Sciatic nerve (tissue), 2 donors: Measurements from ENCODE around the gene PAX1. TPM values are rescaled to one million over a fixed set of nuclear protein-coding genes. Genes with fewer than 3 reads are reported as not detected.
A peak's percentile ranks its signal among the peaks of the same experiment; 100 is the strongest.

Source experiments
- ATAC-seq: fragments of 200-7000 bp; cut with Tn5 transposase; one replicate; pipeline ENCODE4 v1.9.1; 2020; ENCODE audit warnings: mild to moderate bottlenecking, moderate library complexity
- DNase-seq: peaks from one replicate; pipeline ENCODE4 v3.0.0-alpha.2; 2020; ENCODE audit warnings: low spot score
- intact Hi-C: fragments of 100-400 bp; cut with DNase I; formaldehyde crosslinking; loops from one replicate; pipeline ENCODE4 v1.14.2; 2022
- total RNA-seq: library from RNA; stranded (reverse); fragmentation: NEBNext Ultra II Directional; extraction: Animal tissue kit (Norgen Biotek cat#: 25700); gene quantifications from one replicate; pipeline ENCODE4 v1.2.1, GENCODE V29; 2021
- donor health status: DM: no; HTN: no; CAD: no.
- donor health status: DM: no; HTN: no; CAD: no.

Gene PAX1
- 0.27 TPM for total RNA-seq

DNA sequence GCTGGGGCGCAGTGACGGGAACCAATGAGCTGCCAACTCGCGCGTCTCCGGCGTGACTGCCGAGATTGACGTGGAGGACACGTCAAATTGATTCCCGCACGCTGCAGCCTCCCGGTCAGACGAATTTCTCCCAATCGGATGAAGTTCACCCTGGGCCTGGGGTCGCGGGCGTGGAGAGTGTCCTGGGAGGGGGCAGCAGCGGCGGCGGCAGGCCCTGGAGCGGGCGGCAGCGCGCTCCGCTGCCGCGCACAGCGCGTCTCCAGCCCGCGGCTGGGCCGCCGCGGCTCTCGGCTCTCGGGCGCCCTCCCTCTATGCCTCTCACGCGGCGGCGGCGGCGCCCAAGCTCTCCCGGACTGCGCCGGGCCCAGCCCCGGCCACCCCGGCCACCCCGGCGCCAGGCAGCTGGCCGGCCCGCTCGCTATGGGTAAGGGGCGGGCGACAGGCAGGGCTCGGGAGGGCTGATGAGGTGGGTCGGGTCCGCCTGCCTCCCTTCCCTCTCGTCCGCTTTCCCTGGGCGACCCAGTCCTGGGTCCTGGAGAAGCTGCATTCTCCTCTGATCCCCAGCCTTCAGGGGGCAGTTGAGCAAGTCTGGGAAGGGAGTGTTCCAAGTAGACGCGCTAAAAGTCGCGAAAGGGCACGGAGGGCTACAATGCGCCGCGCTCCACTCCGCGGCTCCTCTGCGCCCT, at the start of gene PAX1:
TSS of gene PAX1 (plus strand) at position 90 of the 686 bp plus-strand sequence. CDS start at position 139, 49 bp downstream.
- ATAC-seq, result no peak
- no peak for DNase-seq
- intact Hi-C loops, result no loop called here

DNA sequence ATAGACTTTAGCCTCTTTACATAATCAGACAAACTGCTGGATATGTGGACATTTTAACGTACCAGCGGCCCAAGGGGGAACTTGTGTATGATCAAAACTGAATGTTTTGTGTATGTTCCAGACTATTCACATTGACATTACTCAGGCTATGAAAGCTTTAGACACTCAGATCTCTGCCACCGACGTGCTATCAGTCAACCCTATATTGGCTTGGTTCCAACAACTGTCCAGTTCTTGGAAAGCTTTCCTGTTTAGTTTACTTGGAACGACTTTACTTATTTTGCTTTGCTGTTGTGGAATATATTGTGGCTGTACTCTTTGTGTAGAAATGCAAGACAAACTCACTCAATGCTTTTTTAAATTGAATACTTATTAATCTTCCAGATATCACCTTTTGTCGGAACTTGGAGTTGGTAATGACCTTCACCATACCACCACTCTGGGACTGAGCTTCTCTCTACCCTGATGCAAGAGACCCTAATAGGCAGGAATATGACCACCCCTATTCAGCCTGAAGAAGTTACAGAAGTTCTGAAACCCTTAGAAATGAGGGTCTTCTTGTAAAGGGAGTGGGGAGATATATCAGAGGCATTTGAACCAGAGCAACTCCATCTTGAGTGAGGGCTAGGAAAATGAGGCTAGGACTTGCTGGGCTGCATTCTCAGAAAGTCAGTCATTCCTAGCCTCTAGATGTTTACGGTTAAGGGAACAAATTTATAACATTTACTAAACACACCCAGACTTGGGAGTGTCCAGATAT, 49.0 kb upstream of the PAX1 start:
- no peak for ATAC-seq

DNA sequence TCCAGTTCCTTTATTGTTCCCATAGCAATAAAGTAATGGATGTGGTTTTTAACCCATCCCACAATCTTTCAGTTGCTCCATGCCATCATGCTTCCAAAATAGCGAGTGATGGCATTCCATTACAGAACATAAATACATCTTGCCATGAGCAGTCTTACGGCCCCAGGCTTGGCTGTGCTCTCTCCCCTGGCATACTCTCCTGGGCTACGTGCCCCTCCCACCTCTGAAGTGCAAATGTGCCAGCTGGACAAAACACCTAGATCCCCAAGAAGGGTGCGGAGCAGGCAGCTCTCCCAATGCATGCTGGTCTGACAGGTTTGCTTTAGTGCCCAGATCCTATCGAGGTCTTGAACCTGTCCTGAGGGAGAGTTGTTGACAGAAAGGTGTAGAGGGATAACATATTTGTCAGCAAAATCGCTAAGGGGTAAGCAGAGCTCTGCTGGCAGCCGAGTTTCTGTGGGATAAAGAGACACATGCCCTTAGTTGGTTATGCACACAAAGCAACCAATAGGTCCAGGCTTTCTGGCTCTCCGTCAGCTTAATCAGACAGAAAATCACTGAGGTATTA, 43.9 kb upstream of the PAX1 start:
- intact Hi-C loops, result loop anchor here (2.0 kb wide), 1 partner anchor 27 kb away; no protein-coding TSS in a partner anchor
- ATAC-seq, result no peak
- DNase-seq, result no peak

More for the DNA sequence above, 49.0 kb upstream of the PAX1 start:
- DNase-seq, result no peak
- intact Hi-C loops, result no loop called here

DNA sequence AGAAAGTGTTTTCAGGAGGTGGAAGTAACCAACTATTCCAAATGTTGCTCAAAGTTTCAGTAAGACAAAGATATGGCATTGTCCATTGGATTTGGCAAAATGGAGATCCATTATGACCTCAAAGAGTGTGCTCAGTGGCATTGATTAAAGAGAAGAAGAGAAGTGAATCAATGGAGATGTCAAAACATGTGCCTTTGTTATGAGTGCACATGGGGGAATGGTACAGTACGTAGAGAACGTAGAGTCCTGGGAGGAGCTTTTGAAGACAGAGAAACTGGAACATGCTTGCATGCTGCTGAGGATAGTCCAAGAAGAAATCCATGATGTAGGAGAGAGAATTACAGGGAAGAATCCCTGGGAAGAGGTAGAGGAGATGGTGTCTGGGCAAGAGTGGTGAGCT, 42.0 kb upstream of the PAX1 start:
- no peak for ATAC-seq
- DNase-seq, result no peak
- intact Hi-C loops, result loop anchor here (2.0 kb wide), 1 partner anchor 25 kb away; no protein-coding TSS in a partner anchor

DNA sequence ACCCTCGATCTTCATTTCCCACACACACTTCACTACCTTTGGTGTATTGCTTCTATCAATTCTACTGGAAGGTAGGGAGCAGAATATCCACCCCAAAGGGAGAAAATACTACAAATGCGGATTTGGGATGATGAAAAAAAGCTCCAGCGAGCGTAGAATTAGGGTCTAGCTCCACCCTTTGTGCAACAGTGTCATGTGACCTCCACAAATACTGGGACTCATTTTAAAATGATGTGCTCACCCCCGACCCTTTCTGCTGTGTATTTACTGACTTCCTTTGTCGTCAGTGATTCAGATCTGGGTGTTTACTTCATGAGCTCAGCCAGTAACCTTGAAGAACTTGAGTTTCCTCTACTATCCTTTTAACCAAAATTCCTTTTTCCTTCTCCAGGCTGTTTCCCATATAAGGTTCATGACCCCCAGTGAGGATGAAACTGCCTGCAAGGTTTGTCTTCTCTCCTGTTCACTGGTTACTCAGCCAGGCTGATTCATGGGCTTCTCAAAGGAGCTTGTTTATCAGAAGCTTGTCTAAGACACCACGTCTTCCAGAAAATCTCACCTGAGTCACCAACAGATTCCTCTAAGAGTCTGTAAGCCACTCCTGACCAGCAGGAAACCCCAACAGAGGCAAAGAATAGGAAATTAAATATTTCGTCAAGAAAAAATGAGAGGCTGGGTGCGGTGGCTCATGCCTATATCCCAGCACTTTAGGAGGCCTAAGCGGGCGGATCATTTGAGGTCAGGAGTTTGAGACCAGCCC, 39.6 kb upstream of the PAX1 start:
- intact Hi-C loops, result no loop called here
- DNase-seq, result no peak
- no peak for ATAC-seq

DNA sequence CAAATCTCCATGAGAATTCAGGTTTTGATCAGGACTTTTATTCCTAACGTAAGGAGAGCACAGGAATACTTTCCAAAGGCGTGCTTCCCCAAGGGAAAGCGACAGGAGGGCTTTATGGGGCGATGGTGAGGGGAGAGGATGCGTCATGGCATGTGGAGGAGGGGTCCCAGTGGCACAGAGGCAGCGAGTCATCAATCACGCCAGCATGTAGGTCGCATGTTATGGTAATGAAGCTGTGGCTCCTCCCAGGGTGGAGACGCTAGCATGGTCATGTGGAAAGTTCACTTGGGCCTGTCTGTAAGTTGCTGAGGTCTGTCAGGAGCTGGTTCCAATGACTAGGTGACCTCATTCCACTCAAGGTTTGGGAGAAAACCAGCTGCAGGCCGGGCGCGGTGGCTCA, 35.3 kb upstream of the PAX1 start:
- ATAC-seq (no peak), DNase-seq (no peak)
- intact Hi-C loops, result no loop called here

DNA sequence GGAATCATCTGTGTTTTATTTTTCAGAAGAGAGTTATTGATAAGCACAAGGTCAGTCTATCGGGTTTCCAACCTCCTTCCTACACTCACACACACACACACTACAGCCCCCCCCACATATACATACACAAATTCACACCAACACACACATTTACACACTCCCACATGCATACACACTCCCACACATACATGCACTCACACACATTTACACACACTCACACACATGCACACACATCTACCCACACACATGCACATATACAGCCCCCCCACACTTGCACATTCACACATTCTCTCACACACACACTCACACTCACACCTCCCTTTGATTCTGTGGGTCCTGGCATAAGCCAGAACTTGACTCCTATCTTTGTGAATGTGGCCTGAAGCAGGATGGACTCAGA, 34.5 kb upstream of the PAX1 start:
- no peak for DNase-seq
- intact Hi-C loops, result no loop called here
- ATAC-seq, result no peak

DNA sequence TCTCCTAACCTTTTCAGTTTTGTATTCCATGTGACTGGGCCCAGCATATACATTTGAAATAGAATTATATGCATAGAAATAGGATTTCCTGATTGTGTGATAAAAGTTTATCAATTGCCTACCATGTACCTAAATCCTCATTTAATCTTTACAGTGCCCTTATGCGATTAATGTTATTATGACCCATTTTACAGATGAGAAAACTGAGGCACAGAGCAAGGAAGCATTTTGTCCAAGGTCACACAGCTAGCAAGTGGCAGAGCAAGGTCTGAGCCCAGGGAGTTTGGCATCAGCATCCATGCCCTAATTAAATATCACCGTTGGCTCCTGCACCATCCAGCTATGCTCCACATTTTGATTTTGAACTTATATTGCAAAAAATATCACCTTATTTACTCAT, 28.2 kb upstream of the PAX1 start:
- no peak for DNase-seq
- intact Hi-C loops, result no loop called here
- ATAC-seq, result no peak

DNA sequence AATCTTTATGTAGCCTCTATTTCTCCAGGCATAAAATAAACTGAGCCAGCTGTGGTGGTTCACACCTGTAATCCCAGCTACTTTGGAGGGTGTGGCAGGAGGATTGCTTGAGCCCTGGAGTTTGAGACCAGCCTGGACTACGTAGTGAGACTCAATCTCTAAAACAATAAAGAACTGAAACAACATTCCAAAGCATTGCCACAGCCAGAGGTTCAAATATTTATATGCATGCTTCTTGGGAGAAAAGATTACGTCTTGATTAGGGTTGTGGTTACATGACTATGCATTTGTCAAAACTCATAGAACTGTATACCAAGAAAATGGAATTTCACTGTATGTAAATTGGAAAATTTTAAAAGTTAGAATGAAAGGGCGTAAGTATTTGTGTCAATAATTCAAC, 27.7 kb upstream of the PAX1 start:
- DNase-seq, result no peak
- intact Hi-C loops, result no loop called here
- ATAC-seq, result no peak

DNA sequence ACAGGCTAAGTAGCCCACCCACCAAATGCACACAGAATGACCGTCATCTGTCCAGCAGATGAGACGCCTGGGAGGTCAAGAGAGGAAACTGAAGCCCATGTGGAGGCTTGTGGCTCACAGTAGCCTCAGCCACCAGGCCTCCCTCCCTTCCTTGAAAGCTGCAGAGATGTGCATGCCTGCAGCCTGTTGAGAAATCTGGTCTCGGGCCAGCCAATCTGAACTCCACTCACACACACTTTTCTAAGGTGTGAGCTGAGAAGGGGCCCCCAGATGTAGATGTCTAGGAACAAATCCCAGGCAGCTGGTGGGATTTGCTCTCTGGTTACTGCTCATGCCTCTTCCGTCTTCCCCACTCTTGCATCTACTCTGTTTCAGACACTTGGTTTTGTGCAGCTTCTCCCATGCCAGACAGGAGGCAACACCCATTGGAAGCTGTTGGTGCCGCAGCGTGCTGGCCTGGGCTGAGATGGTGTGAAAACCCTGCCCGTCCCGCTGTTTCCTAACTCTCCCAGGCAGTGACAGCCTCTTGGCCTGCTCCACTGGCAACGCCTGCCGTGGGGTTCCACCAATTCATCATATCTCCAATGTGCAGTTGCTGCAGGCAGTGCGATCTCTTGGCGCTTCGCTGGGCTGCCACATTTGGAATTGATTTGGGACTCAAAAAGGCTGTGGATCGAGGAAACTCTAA, 24.1 kb upstream of the PAX1 start:
- DNase-seq (no peak), ATAC-seq (peak; percentile 53)
- intact Hi-C loops, result no loop called here

DNA sequence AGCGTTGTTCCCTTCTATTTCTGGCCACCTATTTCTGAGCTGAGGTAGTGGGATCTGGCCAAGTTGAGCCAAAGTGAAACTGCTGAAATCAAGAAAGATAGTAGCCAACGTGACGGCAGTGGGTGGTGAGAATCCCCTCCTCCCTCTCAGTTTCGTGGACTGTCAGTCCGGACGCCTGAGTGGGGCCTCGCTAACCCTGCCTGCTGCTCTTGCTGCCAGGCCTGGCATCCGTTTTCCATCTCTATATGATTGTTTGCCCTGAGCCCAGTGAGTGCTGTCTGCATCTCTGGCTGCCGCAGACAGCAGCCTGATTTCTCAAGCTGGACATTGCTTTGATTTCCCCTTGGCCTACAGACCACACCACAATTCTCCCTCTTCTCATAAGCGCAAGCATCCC, 23.5 kb upstream of the PAX1 start:
- DNase-seq (no peak), ATAC-seq (peak; percentile 24)
- intact Hi-C loops, result no loop called here

DNA sequence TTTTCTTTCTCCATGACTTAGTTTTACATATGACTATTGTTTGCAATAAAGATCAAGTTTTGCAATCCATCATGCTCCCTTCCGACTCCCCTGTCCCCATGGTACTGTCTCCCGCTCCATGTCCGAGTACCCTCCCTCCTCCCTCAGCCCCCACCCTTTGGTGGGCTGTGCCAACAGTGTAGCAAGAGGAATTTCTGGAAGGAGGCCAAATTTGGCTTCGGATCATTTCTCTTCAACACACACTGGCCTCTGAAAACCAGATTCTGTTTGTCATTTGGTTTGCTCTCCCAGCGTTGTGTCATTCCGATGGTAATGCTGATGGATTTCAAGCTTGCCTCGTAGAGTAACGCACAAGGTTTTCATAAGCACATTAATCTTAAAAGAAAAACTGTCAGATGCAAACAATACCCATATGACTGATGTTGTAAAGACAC, 22.9 kb upstream of the PAX1 start:
- peak; percentile 57 for ATAC-seq
- DNase-seq, result no peak
- intact Hi-C loops, result no loop called here

DNA sequence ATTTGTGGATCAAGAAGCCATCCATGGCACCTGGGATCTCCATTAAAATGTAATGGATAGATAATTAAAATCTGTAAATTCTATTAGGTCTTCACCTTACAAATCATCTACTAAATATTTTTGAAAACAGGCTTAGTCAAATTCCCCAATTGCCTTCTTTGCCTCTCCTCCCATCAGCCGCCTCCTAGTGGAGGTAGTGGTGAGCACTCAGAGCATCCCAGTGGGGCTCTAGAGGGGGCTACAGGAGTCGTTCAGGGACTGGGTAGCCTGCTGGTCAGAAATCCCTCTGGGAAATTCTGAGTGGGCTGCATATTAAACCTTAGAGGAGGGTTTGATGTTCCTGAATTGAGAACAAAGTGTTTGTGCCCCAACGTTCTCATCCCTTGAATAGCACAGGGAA, 20.8 kb upstream of the PAX1 start:
- DNase-seq (no peak), ATAC-seq (no peak)
- intact Hi-C loops, result no loop called here

DNA sequence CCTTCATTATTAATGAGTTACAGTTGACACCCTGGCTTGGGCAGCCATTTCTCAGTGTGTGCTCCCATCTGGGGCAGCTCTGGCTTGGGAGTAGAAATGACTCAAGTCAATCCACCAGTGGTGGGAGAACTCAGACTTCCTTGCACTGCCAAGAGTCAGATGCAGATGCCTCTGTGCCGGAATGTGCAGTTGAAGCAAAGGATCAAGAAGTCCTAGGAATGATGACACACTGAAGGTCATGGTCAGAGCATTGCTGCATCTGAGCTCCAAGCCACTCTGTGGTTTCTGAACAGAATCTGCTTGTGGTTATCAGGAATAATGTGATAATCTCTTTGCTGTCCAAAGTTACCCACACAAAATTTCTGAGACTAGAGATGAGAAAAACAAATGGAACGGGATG, 19.5 kb upstream of the PAX1 start:
- intact Hi-C loops, result no loop called here
- DNase-seq, result no peak
- ATAC-seq, result no peak

DNA sequence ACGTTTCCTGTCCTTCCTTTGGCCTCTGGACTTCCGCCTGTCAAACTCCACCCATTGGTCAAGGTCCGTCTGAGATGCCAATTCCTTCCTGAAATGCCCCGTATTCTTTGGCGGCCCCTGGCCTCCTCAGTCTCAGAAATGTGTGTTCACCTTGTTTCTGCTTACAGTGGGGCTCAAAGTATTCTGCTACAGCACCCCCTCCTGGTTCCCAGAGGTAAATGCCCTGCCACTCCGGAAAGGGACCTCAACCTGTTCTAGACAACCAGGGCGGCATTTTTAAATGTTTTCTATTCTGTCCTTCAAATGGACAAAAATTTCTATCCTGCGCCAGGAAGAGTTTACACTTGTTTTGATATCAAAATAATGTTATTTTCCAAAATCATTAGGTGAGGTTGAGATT, 12.1 kb upstream of the PAX1 start:
- intact Hi-C loops, result no loop called here
- DNase-seq, result no peak
- ATAC-seq, result no peak

DNA sequence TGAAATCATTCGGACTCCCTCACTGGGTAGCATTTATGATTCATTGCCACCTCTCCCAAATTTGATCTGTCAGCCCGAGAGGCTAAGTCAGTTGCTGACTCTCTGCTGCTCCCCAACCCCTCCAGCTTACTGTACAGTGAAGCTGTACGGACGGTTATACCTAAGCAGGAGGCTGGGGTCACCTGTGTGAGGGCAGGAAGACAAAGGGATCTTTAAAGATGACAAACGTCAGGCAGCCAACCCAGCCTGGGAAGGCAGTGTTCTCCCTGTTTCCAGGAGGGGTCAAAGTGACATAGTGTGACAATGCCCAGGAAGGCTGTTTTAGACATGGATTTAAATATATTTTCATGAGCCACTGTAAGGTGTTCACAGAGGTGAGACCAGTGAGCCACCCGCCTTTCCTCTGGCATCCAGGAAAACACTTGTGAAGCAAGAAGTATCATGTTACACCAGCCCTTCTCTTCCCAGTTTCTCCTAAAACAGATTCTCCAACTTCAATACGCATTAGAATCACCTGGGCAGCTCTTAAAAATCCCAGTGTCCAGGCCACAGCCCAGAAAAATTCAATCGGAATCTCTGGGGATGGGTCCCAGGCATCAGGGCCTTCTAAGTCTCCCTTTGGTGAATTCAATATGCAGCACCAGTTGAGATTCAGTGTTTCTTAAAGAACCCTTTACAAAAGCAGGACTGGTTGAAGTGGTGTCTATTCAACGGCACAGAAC, 6.8 kb upstream of the PAX1 start:
- intact Hi-C loops, result no loop called here
- ATAC-seq, result no peak
- no peak for DNase-seq

DNA sequence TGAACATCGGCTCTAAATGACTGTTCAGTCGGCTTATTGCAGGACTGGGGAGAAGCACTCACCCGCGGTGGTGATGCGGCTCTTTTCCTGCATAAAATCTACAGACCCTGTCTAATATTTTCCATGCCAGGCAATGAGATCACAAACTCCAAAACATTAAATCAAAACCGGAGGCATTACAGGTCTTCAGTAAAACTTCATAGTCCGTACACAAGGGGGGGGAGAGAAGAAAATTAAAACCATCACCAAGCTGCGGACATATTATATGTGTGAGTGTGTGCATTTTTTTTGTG, 6.3 kb upstream of the PAX1 start:
- no peak for ATAC-seq
- intact Hi-C loops, result no loop called here
- DNase-seq, result no peak

DNA sequence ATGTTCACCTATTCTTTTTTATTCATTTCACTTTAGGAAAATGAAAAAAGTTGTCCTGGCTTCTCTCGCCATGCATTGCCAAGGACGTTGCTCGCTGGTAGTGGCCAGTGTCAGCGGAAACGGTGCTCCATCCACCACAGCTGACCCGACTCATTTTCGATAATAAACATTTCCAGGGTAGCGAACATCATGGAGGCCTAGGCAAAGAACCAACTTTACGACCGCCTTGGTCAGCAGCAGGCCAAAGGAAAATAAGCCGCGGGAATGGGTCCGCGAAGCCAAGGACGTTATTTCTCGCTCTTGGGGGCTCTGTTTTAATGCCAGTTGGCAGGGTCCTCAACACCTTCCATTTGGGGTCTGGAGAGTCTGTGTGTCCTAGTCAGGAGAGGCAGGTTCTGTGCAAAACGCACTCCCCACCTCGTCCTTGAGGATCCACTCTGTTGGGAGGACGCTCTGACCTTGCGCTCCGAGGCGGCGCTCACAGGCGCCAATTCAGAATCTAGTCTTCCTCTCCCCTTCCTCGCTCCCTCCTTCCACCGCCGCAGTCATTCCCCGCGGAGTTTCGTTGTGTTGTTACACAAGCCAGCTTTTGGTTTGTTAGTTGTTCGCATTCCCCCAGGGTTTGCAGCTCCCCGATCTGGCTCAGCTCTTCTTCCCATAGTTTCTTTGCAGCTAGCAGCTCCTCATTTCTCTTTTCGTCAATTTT, 4.1 kb upstream of the PAX1 start:
- ATAC-seq, result no peak
- intact Hi-C loops, result no loop called here

More for the DNA sequence above, 4.1 kb upstream of the PAX1 start:
- DNase-seq, result no peak
